GM20000 (cell line): Measurements from ENCODE around the gene CDC42SE2.

Experiments used
- DNase-seq: peaks from one replicate; pipeline ENCODE4 v3.0.0; 2012; ENCODE audit warnings: low spot score
- TF ChIP-seq, protein P1 (sequence below): IDR thresholded peaks from 2 replicates; pipeline ENCODE4 v1.5.1; 2012; ENCODE audit warnings: mild to moderate bottlenecking, control low read depth; ENCODE audit errors: extremely low read depth, missing control alignments

Gene CDC42SE2

DNA sequence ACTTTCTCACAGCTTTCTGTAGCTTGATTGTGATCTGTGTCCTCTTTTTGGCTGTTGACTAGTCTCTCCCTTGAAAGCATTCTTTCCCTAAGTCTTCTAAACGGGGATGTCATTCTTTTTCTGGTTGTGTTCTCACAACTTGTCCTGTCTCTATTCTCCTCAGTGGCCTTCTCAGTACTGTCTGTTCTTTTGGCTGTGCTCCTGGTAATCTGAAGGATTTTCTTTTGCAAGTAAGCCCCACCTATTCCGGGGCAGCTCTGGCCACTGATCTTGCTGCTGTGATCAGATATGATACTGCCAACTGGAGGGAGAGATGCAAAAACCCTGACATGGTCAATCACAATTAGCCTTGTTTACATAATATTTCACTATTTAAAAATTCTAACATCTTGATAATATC, 172.2 kb downstream of the CDC42SE2 start:
- DNase-seq = no peak
- TF ChIP-seq, protein P1, sequence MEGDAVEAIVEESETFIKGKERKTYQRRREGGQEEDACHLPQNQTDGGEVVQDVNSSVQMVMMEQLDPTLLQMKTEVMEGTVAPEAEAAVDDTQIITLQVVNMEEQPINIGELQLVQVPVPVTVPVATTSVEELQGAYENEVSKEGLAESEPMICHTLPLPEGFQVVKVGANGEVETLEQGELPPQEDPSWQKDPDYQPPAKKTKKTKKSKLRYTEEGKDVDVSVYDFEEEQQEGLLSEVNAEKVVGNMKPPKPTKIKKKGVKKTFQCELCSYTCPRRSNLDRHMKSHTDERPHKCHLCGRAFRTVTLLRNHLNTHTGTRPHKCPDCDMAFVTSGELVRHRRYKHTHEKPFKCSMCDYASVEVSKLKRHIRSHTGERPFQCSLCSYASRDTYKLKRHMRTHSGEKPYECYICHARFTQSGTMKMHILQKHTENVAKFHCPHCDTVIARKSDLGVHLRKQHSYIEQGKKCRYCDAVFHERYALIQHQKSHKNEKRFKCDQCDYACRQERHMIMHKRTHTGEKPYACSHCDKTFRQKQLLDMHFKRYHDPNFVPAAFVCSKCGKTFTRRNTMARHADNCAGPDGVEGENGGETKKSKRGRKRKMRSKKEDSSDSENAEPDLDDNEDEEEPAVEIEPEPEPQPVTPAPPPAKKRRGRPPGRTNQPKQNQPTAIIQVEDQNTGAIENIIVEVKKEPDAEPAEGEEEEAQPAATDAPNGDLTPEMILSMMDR = no peak

DNA sequence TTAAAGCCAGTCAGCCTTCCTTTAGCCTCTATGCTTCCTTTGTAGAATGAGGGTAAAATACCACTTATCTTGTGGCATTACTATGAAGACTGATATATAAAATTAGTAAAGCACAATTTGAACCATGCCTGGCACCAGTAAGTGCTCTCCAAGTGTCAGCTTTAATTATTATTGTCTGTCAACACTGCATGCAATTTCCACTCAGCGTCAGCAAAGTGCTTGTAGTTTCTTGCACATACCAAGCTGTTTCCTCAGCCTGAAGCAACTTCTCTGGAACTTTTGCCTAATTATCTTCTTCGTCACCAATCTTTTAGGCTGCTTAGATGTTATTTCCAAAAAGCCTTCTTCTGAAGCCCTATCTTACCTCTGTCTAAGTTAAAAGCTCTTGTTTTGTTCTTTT, 177.3 kb downstream of the CDC42SE2 start:
- TF ChIP-seq, protein P1 = no peak
- DNase-seq = no peak
